ENCODE results near the gene SH3BP2. TPM values are rescaled to one million over a fixed set of nuclear protein-coding genes. Genes with fewer than 3 reads are reported as not detected.

Gene SH3BP2
- total RNA-seq, 1 donor from 2014 or later = 25.6 TPM

GRCh38 chr4:2839060-2839459, 46.2 kb downstream of the SH3BP2 start:
- intact Hi-C loops (cut with micrococcal nuclease) = no loop called here
- DNase-seq (no peak), ATAC-seq (no peak)

DNA sequence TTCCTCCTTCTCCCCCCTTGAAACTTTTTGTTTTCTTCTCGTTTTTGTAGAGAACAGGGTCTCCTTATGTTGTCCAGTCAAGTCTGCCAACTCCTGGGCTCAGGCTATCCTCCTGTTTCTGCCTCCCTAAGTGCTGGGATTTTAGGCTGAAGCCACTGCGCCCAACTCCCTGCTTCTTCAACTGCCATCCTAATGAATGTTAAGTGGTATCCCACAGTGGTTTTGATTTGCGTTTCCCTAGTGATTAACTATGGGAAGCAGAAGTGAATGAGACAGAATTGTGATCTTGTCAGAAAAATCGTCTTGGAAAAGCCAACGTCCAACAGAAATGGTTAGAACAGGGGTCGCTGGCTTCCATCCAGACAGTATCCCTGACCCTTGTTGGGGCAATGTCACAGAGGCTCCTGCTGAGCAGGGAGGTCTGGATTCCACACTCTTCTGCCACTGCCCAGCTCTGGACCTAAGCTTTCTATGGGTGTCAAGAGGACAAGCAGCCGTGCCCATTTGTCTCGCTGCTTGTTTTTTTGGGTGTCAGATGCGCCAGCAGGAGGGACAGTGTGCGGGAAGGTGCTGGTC, 49.9 kb downstream of the SH3BP2 start:
- DNase-seq (no peak), ATAC-seq (peak; percentile 9)
- intact Hi-C loops (cut with micrococcal nuclease) = no loop called here

DNA sequence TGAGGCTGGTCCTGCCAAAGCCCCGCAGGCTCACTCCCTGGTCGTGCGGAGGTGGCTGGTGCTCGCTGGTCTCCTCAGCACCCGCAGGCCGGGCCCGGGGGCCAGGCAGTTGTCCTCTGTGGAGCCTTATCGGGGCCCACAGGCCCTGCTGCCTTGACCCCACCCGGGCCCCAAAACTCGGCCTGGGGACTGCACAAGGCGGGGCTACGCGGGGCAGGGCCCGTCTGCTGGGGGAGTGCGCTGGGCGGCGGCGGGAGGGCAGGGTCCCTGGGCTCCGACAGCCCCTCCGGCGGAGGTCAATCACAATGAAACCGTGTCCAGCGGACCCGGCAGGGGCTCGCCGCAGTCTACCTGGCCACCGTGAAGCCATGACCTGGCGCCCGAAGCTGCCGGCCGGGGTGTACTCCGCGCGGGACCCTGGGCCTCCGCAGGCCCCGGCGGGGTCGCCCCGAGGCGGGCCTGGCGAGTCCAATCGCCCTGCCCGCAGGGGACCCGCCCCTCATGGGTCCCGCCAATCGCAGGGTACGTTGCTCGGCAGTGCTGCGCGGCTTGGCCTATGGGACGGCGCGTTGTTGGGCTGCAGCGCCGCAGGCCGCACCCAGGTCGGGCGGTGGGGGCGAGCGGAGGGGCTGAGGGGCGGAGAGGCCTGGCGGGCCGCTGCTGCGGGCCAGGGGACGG, 50.5 kb downstream of the SH3BP2 start, which contains the start of gene ADD1:
Gene ADD1 (plus strand): TSS at position 582 of the 678 bp plus-strand sequence. CDS start 32,072 bp downstream, outside the sequence.
- DNase-seq (peak; percentile 94), ATAC-seq (peak; percentile 99)
- intact Hi-C loops (cut with micrococcal nuclease) = no loop called here

DNA sequence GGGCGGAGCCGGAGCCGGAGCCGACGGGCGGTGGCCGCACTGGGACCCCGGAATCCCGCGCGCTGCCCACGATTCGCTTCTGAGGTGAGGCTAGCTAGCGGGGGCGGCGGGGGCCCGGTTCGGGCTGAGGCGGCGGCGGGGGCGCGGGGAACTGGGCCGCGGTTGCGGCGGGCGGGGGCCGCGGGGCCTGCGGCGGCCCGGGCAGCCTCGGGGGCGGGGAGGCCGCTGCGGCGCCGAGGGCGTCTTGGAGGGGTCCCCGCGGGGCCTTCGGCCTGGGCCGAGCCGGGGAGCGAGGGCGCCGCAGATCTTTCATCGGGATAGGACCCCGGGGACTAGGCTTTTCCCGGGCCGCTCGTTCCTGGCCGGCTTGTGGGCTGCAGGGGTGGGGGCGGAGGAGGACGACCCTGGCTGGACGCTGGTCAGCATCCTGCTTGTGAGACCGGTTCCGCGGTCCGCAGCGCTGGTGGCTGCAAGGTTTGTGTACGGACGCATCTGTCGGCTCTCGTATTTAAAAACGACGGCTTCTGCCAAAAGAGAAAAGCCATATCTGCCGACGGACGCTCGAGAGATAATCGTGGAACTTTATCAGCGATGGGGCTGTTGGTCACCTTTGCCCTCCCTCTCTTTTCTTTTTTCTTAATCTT, 51.2 kb downstream of the SH3BP2 start:
- DNase-seq (peak; percentile 74), ATAC-seq (no peak)
- intact Hi-C loops (cut with micrococcal nuclease) = no loop called here

DNA sequence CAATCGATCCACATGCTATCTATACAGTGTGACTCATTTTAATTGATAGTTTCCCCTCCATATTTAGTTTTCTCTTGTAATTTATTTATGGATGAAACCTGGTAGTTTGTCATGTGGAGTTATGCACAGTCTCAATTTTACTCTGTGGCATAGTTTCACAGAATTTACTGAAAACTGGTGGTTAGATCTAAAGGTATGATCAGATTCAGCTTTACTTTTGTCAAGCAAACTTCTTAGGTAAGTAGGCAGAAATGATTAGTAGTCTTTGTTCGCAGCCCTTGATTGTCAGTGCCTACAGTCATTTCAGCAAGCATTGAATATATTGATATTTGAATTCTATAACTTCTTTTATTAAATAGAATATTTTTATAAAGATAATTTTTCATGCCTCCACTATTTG, 53.3 kb downstream of the SH3BP2 start:
- intact Hi-C loops (cut with micrococcal nuclease) = no loop called here

GRCh38 chr4:2847302-2847871, 54.5 kb downstream of the SH3BP2 start:
- intact Hi-C loops (cut with micrococcal nuclease) = no loop called here
- no peak for ATAC-seq
- DNase-seq = no peak

More for the DNA sequence above, 53.3 kb downstream of the SH3BP2 start:
- ATAC-seq (no peak), DNase-seq (no peak)

DNA sequence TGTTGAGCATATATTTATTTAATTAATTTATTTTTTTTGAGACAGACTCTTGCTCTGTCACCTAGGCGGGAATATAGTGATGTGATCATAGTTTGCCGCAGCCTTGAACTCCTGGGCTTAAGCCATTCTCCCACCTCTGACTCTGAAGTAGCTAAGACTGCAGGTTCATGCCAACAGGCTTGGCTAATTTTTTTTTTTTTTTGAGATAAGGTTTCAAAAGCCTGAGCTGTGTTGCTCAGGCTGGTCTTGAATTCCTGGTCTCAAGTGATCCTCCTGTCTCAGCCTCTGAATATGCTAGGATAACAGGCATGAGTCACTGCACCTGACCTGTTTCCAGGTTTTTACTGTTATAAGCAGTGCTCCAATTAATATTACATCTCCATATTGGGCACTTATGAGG, 55.6 kb downstream of the SH3BP2 start:
- DNase-seq = no peak
- intact Hi-C loops (cut with micrococcal nuclease) = no loop called here
- no peak for ATAC-seq

GRCh38 chr4:2849267-2850152, 56.6 kb downstream of the SH3BP2 start:
- DNase-seq (no peak), ATAC-seq (no peak)
- intact Hi-C loops (cut with micrococcal nuclease) = no loop called here

- intact Hi-C loops (cut with micrococcal nuclease) = no loop called here
- no peak for ATAC-seq
- no peak for DNase-seq
Observed at GRCh38 chr4:2850966-2851798, 58.3 kb downstream of the SH3BP2 start.

GRCh38 chr4:2852481-2852921, 59.6 kb downstream of the SH3BP2 start:
- DNase-seq (peak; percentile 70), ATAC-seq (peak; percentile 87)
- intact Hi-C loops (cut with micrococcal nuclease) = no loop called here

DNA sequence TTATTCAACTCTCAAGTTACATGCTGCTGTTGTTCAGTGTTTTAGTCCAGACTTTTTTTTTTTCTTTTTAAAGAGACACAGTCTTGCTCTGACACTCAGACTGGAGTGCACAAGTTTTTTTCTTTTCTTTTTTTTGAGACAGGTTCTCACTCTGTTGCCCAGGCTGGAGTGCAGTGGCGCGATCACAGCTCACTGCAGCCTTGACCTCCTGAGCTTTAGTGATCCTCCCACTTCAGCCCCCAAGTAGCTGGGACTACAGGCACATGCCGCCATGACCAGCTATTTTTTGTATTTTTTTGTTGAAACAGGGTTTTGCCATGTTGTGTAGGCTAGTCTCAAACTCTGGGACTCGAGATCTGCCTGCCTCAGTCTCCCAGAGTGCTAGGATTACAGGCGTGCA, 62.7 kb downstream of the SH3BP2 start:
- ATAC-seq (no peak), DNase-seq (no peak)
- intact Hi-C loops (cut with micrococcal nuclease) = no loop called here

GRCh38 chr4:2856266-2856665, 63.4 kb downstream of the SH3BP2 start:
- ATAC-seq = no peak
- intact Hi-C loops (cut with micrococcal nuclease) = no loop called here
- DNase-seq = no peak

GRCh38 chr4:2857349-2857927, 64.6 kb downstream of the SH3BP2 start:
- intact Hi-C loops (cut with micrococcal nuclease) = no loop called here
- ATAC-seq = no peak

GRCh38 chr4:2858451-2859217, 65.7 kb downstream of the SH3BP2 start:
- ATAC-seq (peak; percentile 53), DNase-seq (no peak)
- intact Hi-C loops (cut with micrococcal nuclease) = no loop called here

More at GRCh38 chr4:2857349-2857927, 64.6 kb downstream of the SH3BP2 start:
- no peak for DNase-seq

DNA sequence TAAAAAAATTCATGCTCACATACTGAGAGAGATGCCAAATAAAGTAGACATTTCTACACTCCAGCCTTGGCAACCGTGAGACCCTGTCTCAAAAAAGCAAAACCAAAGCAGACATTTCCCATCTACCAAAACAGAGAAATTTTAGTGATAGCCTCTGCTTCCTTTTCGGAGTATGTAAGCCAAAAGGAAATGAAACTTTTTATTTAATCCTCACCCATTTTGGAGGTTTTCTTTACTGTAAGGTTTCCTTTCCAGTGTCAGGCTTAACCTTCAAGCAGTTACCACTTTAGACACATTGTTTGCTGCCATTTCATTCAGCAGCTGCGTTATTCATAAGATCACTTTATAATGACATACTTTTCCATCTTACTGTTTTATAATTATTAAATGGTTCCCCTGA, 66.6 kb downstream of the SH3BP2 start:
- no peak for ATAC-seq
- no peak for DNase-seq
- intact Hi-C loops (cut with micrococcal nuclease) = no loop called here

GRCh38 chr4:2860391-2861348, 67.8 kb downstream of the SH3BP2 start:
- intact Hi-C loops (cut with micrococcal nuclease) = no loop called here
- ATAC-seq = peak; percentile 76
- DNase-seq = peak; percentile 66
